Measurements from ENCODE around the gene OR2D3. TPM values are rescaled to one million over a fixed set of nuclear protein-coding genes. Genes with fewer than 3 reads are reported as not detected.
"Not testable (repeated sequence)": the region's sequence is repeated elsewhere in the genome, so short reads cannot be mapped to it uniquely, and the experiment has no call there.

Gene OR2D3
- polyA plus RNA-seq, 6 donors from 2014 or later, result not detected

- Mint-ChIP-seq H3K27me3 (peaks cover 0 to 3% (median 0%) of the 10 kb centered on the region in 3 donors), H3K27ac (no peak overlapping the region), H3K9me3 (no peaks in the 10 kb centered on the region), H3K4me3 (no peak overlapping the region), H3K4me1 (no peaks in the 10 kb centered on the region), H3K36me3 (no peaks in the 10 kb centered on the region)
- DNase-seq, result no peak
- ATAC-seq (ENCODE audit: low read depth in 2 of 2), result no peak
Measured at GRCh38 chr11:6941970-6942369, 21.2 kb downstream of the OR2D3 start.

- H3K4me3 Mint-ChIP-seq, result no peak overlapping the region
- no peaks in the 10 kb centered on the region for H3K4me1 Mint-ChIP-seq
- H3K36me3 Mint-ChIP-seq, result no peaks in the 10 kb centered on the region
- no peak overlapping the region for H3K27ac Mint-ChIP-seq
- peaks cover 0 to 3% (median 0%) of the 10 kb centered on the region in 3 donors for H3K27me3 Mint-ChIP-seq
- DNase-seq (no peak), ATAC-seq (ENCODE audit: low read depth in 2 of 2) (no peak)
- H3K9me3 Mint-ChIP-seq, result peaks cover 0 to 2% (median 0%) of the 10 kb centered on the region in 7 donors
Measured at GRCh38 chr11:6943131-6943530, 22.3 kb downstream of the OR2D3 start.

- not testable (repeated sequence) for H3K27me3 Mint-ChIP-seq; H3K9me3 Mint-ChIP-seq; H3K27ac Mint-ChIP-seq; H3K4me1 Mint-ChIP-seq; H3K36me3 Mint-ChIP-seq; H3K4me3 Mint-ChIP-seq; DNase-seq; ATAC-seq (ENCODE audit: low read depth in 2 of 2)
Measured at GRCh38 chr11:6954248-6954647, 33.4 kb downstream of the OR2D3 start.

- Mint-ChIP-seq H3K4me3 (no peak overlapping the region), H3K4me1 (no peaks in the 10 kb centered on the region), H3K36me3 (no peaks in the 10 kb centered on the region), H3K9me3 (peaks cover 0 to 7% (median 2%) of the 10 kb centered on the region in 7 donors), H3K27me3 (peaks cover 0 to 4% (median 0%) of the 10 kb centered on the region in 3 donors), H3K27ac (no peak overlapping the region)
- ATAC-seq (ENCODE audit: low read depth in 2 of 2), result no peak
- no peak for DNase-seq
Measured at GRCh38 chr11:6962141-6962540, 41.3 kb downstream of the OR2D3 start.

GRCh38 chr11:6962673-6963072 is 41.9 kb downstream of the OR2D3 start:
- Mint-ChIP-seq H3K9me3 (peaks cover 0 to 9% (median 5%) of the 10 kb centered on the region in 7 donors), H3K4me1 (no peaks in the 10 kb centered on the region), H3K4me3 (no peak overlapping the region), H3K27me3 (peaks cover 0 to 4% (median 0%) of the 10 kb centered on the region in 3 donors), H3K36me3 (no peaks in the 10 kb centered on the region), H3K27ac (no peak overlapping the region)
- ATAC-seq (ENCODE audit: low read depth in 2 of 2) (no peak), DNase-seq (no peak)

GRCh38 chr11:6968816-6969215 is 48.0 kb downstream of the OR2D3 start:
- H3K27ac Mint-ChIP-seq, result no peak overlapping the region
- H3K27me3 Mint-ChIP-seq, result no peaks in the 10 kb centered on the region
- no peaks in the 10 kb centered on the region for H3K4me1 Mint-ChIP-seq
- H3K4me3 Mint-ChIP-seq, result no peak overlapping the region
- H3K9me3 Mint-ChIP-seq, result peaks cover 0 to 20% (median 8%) of the 10 kb centered on the region in 7 donors
- no peaks in the 10 kb centered on the region for H3K36me3 Mint-ChIP-seq
- ATAC-seq (ENCODE audit: low read depth in 2 of 2) (no peak), DNase-seq (no peak)

GRCh38 chr11:6969854-6970253 is 49.1 kb downstream of the OR2D3 start:
- H3K27me3 Mint-ChIP-seq; H3K27ac Mint-ChIP-seq; H3K4me1 Mint-ChIP-seq; H3K36me3 Mint-ChIP-seq; H3K4me3 Mint-ChIP-seq; ATAC-seq (ENCODE audit: low read depth in 2 of 2); DNase-seq: not testable (repeated sequence)
- peaks cover 0 to 20% (median 8%) of the 10 kb centered on the region in 7 donors for H3K9me3 Mint-ChIP-seq

Other genes with a start within 250 kb of the OR2D3 start
- gene MRPL17, start 237.7 kb upstream of the OR2D3 start, polyA plus RNA-seq (ENCODE audit: low read depth in 6 of 6), result 10 to 100 TPM in 5 of 6 donors, 1 to 10 TPM in 1; 9.7 to 16.0 (median 11.7) TPM
- not detected for gene OR2AG2, start 149.0 kb upstream of the OR2D3 start, polyA plus RNA-seq (ENCODE audit: low read depth in 6 of 6)
- gene OR2AG1, start 138.0 kb upstream of the OR2D3 start, polyA plus RNA-seq (ENCODE audit: low read depth in 6 of 6), result not detected
- gene OR6A2, start 121.3 kb upstream of the OR2D3 start, polyA plus RNA-seq (ENCODE audit: low read depth in 6 of 6), result not detected
- not detected for gene OR10A5, start 75.3 kb upstream of the OR2D3 start, polyA plus RNA-seq (ENCODE audit: low read depth in 6 of 6)
- not detected for gene OR10A2, start 57.9 kb upstream of the OR2D3 start, polyA plus RNA-seq (ENCODE audit: low read depth in 6 of 6)
- gene OR10A4, start 44.4 kb upstream of the OR2D3 start, polyA plus RNA-seq (ENCODE audit: low read depth in 6 of 6), result not detected
- gene OR2D2, start 28.5 kb upstream of the OR2D3 start, polyA plus RNA-seq (ENCODE audit: low read depth in 6 of 6), result not detected
- gene ZNF215, start 5.4 kb downstream of the OR2D3 start, polyA plus RNA-seq (ENCODE audit: low read depth in 6 of 6), result under 1 TPM in 3 of 6 donors, not detected in 3; 0.17 to 0.47 (median 0.23) TPM
- gene ZNF214, start 99.3 kb downstream of the OR2D3 start, polyA plus RNA-seq (ENCODE audit: low read depth in 6 of 6), result not detected
- not detected for gene NLRP14, start 99.5 kb downstream of the OR2D3 start, polyA plus RNA-seq (ENCODE audit: low read depth in 6 of 6)
- gene RBMXL2, start 168.0 kb downstream of the OR2D3 start, polyA plus RNA-seq (ENCODE audit: low read depth in 6 of 6), result not detected

Measured in naive B cell (primary cell).